ENCODE data around the gene ABCA4. TPM values are rescaled to one million over a fixed set of nuclear protein-coding genes. Genes with fewer than 3 reads are reported as not detected.

The ABCA4 gene
- total RNA-seq (2022; extraction: Qiagen RNA extraction; ENCODE audit: low read depth), result 0.04 to 0.13 TPM (median 0.09 TPM) in 3 of 5 replicates, not detected in the others

GRCh38 chr1:94120991-94121390 is at the start of gene ABCA4:
TSS of gene ABCA4 (minus strand) at chr1:94121148. CDS start at chr1:94121045, 103 bp downstream.

Other genes with a start within 250 kb of the ABCA4 start
- gene DNTTIP2, start 241.9 kb downstream of the ABCA4 start, total RNA-seq (2022; extraction: Qiagen RNA extraction; ENCODE audit: low read depth), result 35.9 to 63.0 TPM (median 41.4 TPM) in 5 replicates
- 90.8 to 110 TPM (median 99.7 TPM) in 5 replicates for gene GCLM, start 211.7 kb downstream of the ABCA4 start, total RNA-seq (2022; extraction: Qiagen RNA extraction; ENCODE audit: low read depth)
- gene ARHGAP29, start 116.4 kb upstream of the ABCA4 start, total RNA-seq (2022; extraction: Qiagen RNA extraction; ENCODE audit: low read depth), result 8.0 to 17.5 TPM (median 15.4 TPM) in 5 replicates

All from A549 treated with ZK216348 at 1 μM for 4 hours (cell line).